Measurements from ENCODE around the gene SLITRK4.

SLITRK4 gene

GRCh38 chrX:143632625-143633410 lies 3.1 kb downstream of the SLITRK4 start:
- DNase-seq (ENCODE audit: low spot score), result no peak
- TF ChIP-seq CTCF (IDR thresholded peaks at IDR 0.05; ENCODE audit: extremely low read depth, missing control alignments), result no peak

GRCh38 chrX:143623657-143624056 lies 12.2 kb downstream of the SLITRK4 start:
- no peak for TF ChIP-seq CTCF (IDR thresholded peaks at IDR 0.05; ENCODE audit: extremely low read depth, missing control alignments)
- no peak for DNase-seq (ENCODE audit: low spot score)

GRCh38 chrX:143621276-143621675 lies 14.6 kb downstream of the SLITRK4 start:
- TF ChIP-seq CTCF (IDR thresholded peaks at IDR 0.05; ENCODE audit: extremely low read depth, missing control alignments), result no peak
- no peak for DNase-seq (ENCODE audit: low spot score)

GRCh38 chrX:143615851-143616250 lies 20.1 kb downstream of the SLITRK4 start:
- DNase-seq (ENCODE audit: low spot score), result no peak
- TF ChIP-seq CTCF (IDR thresholded peaks at IDR 0.05; ENCODE audit: extremely low read depth, missing control alignments), result no peak

GRCh38 chrX:143601809-143602208 lies 34.1 kb downstream of the SLITRK4 start:
- no peak for DNase-seq (ENCODE audit: low spot score)
- no peak for TF ChIP-seq CTCF (IDR thresholded peaks at IDR 0.05; ENCODE audit: extremely low read depth, missing control alignments)

GRCh38 chrX:143581240-143581639 lies 54.7 kb downstream of the SLITRK4 start:
- no peak for TF ChIP-seq CTCF (IDR thresholded peaks at IDR 0.05; ENCODE audit: extremely low read depth, missing control alignments)
- DNase-seq (ENCODE audit: low spot score), result no peak

GRCh38 chrX:143580266-143580665 lies 55.6 kb downstream of the SLITRK4 start:
- no peak for DNase-seq (ENCODE audit: low spot score)
- no peak for TF ChIP-seq CTCF (IDR thresholded peaks at IDR 0.05; ENCODE audit: extremely low read depth, missing control alignments)
